ENCODE data around the gene HEXIM2. TPM values are rescaled to one million over a fixed set of nuclear protein-coding genes. Genes with fewer than 3 reads are reported as not detected.

Gene HEXIM2
- total and polyA plus RNA-seq, 2 of the 13 experiments (the other 11 are each of a cell fraction or from before 2014, with no cell fraction given) = 27.1 to 32.4 TPM

DNA sequence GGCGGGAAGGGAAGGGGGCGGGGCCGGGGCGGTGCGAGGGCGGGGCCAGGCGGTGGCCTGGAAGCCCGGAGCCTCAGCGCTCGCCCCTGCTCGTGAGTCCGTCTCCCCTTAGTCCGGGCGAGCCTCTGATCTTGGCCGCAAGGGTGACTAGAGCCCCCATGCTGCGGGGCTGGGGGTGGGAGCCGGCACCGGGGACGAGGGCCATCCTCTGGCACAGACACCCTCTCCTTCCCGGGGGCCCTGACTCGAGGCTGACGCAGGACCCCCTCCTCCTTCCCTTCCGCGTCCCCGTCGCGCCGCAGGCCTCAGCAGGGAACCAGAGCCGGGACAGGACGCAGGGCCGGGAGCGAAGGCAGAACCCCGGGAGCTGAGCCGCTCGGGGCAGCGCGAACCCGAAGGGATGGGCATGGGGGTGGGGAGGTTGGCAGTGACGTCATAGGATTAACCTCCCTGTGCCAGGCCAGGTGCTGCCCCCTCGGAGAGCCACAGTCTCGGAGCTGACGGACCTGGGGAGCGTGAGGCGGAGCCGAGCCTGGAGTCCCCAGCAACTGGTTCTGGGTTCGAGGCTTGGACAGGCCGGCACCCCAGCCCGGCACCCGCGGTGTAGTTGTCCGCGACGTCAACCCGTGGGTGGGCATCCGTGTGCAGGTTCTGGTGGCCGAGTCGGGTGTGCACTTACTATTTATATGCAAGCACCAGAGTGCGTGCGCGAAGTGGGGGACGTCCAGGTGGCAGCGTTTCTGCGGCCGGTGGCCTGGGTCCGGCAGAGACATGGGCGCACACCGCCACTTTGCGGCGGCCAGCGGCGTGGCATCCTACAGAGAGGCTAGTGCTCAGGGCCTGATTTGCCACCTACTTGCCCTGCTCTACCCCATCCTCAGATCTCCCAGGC is 28.9 kb upstream of the HEXIM2 start (continued):
- TF ChIP-seq ZFYVE20 (CRISPR knock-in tag; IDR thresholded peaks at IDR 0.05; ENCODE audit: borderline replicate concordance, low read depth) = no peak
- no peak for TF ChIP-seq THRA (CRISPR knock-in tag; IDR thresholded peaks at IDR 0.05; ENCODE audit: borderline replicate concordance)
- TF ChIP-seq PLRG1 (conservative IDR thresholded peaks at IDR 0.05) = no peak
- no peak for TF ChIP-seq TBX3 (IDR thresholded peaks at IDR 0.05; ENCODE audit: borderline replicate concordance)
- no peak; the same call in 1 of the 2 replicates for TF ChIP-seq PHF21A (CRISPR knock-in tag; IDR thresholded peaks at IDR 0.05)
- TF ChIP-seq POLR2A (IDR thresholded peaks at IDR 0.05; ENCODE audit: insufficient read depth in 1 of 2, low read depth in 2 of 2, low read length in 2 of 2) = peak; percentile 55 to 82
- 0 out of 2 replicates have a peak, but pooled peaks have one; percentile 39 for TF ChIP-seq ZBTB8A (CRISPR knock-in tag; IDR thresholded peaks at IDR 0.05; ENCODE audit: borderline replicate concordance, low read depth)
- TF ChIP-seq MXD4 (CRISPR knock-in tag; IDR thresholded peaks at IDR 0.05) = no peak
- TF ChIP-seq NR1H2 (CRISPR knock-in tag; IDR thresholded peaks at IDR 0.05; ENCODE audit: borderline replicate concordance, low read depth) = no peak; the same call in 1 of the 2 replicates
- TF ChIP-seq, protein P1, sequence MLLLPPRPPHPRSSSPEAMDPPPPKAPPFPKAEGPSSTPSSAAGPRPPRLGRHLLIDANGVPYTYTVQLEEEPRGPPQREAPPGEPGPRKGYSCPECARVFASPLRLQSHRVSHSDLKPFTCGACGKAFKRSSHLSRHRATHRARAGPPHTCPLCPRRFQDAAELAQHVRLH (CRISPR knock-in tag; IDR thresholded peaks at IDR 0.05; ENCODE audit: borderline replicate concordance, low read depth) = no peak; the same call in 1 of the 2 replicates
- TF ChIP-seq ZNF75D (CRISPR knock-in tag; IDR thresholded peaks at IDR 0.05; ENCODE audit: borderline replicate concordance) = no peak
- TF ChIP-seq ZNF792 (CRISPR knock-in tag; IDR thresholded peaks at IDR 0.05) = peak; percentile 69; the same call in 1 of the 2 replicates
- TF ChIP-seq ZNF24 (IDR thresholded peaks at IDR 0.05) = no peak
- peak; percentile 86; the same call in 1 of the 2 replicates for TF ChIP-seq ZNF674 (CRISPR knock-in tag; IDR thresholded peaks at IDR 0.05; ENCODE audit: low read depth)
- TF ChIP-seq TAF1 (CRISPR knock-in tag; IDR thresholded peaks at IDR 0.05) = peak; percentile 67; the same call in 1 of the 2 replicates
- TF ChIP-seq TP53 (CRISPR knock-in tag; conservative IDR thresholded peaks at IDR 0.05) = no peak
- no peak for TF ChIP-seq XBP1 (CRISPR knock-in tag; IDR thresholded peaks at IDR 0.05)
- TF ChIP-seq, protein P2, sequence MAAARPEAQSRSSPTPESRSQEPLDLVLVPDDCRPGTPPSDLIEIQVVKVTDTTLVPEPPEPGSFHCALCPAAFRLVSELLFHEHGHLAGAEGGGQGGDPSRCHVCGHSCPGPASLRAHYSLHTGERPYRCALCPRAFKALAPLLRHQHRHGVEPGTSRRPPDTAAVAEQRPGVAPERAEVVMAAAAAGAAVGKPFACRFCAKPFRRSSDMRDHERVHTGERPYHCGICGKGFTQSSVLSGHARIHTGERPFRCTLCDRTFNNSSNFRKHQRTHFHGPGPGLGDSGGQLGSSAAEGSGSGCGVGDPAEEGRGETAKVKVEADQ (CRISPR knock-in tag; IDR thresholded peaks at IDR 0.05; ENCODE audit: borderline replicate concordance) = no peak
- TF ChIP-seq ZBTB39 (CRISPR knock-in tag; IDR thresholded peaks at IDR 0.05) = 0 out of 2 replicates have a peak, but pooled peaks have one; percentile 61
- TF ChIP-seq ZBTB2 (CRISPR knock-in tag; IDR thresholded peaks at IDR 0.05; ENCODE audit: low read depth) = 0 out of 2 replicates have a peak, but pooled peaks have one; percentile 70
- no peak for TF ChIP-seq ZNF496 (CRISPR knock-in tag; IDR thresholded peaks at IDR 0.05; ENCODE audit: insufficient replicate concordance)
- no peak for TF ChIP-seq RBAK (CRISPR knock-in tag; IDR thresholded peaks at IDR 0.05)
- TF ChIP-seq SRSF4 (IDR thresholded peaks at IDR 0.05; ENCODE audit: low read depth, low read length, poor library complexity, severe bottlenecking) = no peak
- 0 out of 2 replicates have a peak, but pooled peaks have one; percentile 15 for TF ChIP-seq ZNF720 (CRISPR knock-in tag; IDR thresholded peaks at IDR 0.05)
